Measurements from ENCODE around the gene UBE2F. TPM values are rescaled to one million over a fixed set of nuclear protein-coding genes. Genes with fewer than 3 reads are reported as not detected.
A peak's percentile ranks its signal among the peaks of the same experiment; 100 is the strongest.

Gene UBE2F
- total and polyA plus RNA-seq, 9 of the 15 experiments (the other 6 are each of a cell fraction or from before 2014, with no cell fraction given) = 18.1 to 88.1 (median 53.0) TPM

- TF ChIP-seq ARID4B (CRISPR knock-in tag; IDR thresholded peaks at IDR 0.05) = peak; percentile 36; the same call in 1 of the 2 replicates
- TF ChIP-seq VEZF1 (CRISPR knock-in tag; IDR thresholded peaks at IDR 0.05) = peak; percentile 91
- TF ChIP-seq ZFP30 (CRISPR knock-in tag; IDR thresholded peaks at IDR 0.05; ENCODE audit: borderline replicate concordance) = no peak
- no peak for TF ChIP-seq ZNF695 (CRISPR knock-in tag; IDR thresholded peaks at IDR 0.05)
- TF ChIP-seq ZNF395 (CRISPR knock-in tag; IDR thresholded peaks at IDR 0.05) = 0 out of 2 replicates have a peak, but pooled peaks have one; percentile 29
- TF ChIP-seq PURB (CRISPR knock-in tag; IDR thresholded peaks at IDR 0.05; ENCODE audit: low read depth) = no peak
- TF ChIP-seq XRCC4 (IDR thresholded peaks at IDR 0.05; ENCODE audit: extremely low read depth, insufficient read depth, insufficient read length) = no peak
- no peak for TF ChIP-seq ZZZ3 (IDR thresholded peaks at IDR 0.05)
- TF ChIP-seq FOXM1 (IDR thresholded peaks at IDR 0.05; ENCODE audit: low read depth) = no peak
- no peak for TF ChIP-seq FOXM1 (CRISPR knock-in tag; IDR thresholded peaks at IDR 0.05; ENCODE audit: low read depth)
- TF ChIP-seq SIN3A (IDR thresholded peaks at IDR 0.05; ENCODE audit: borderline replicate concordance in 2 of 2, control insufficient read depth in 1 of 2, low read depth in 2 of 2, low read length in 2 of 2) = peak in 1 of 2 experiments; percentile 63; a peak in 1 of 4 replicates
- no peak for TF ChIP-seq ZNF707 (CRISPR knock-in tag; conservative IDR thresholded peaks at IDR 0.05)
- peak; percentile 80 to 81; a peak in 3 of 4 replicates for TF ChIP-seq MAZ (CRISPR knock-in tag; conservative IDR thresholded peaks at IDR 0.05 in 1 of 2, IDR thresholded peaks at IDR 0.05 in 1 of 2)
- TF ChIP-seq ZC3H8 (IDR thresholded peaks at IDR 0.05) = no peak
- no peak for TF ChIP-seq ZNF12 (CRISPR knock-in tag; IDR thresholded peaks at IDR 0.05)
- TF ChIP-seq WHSC1 (IDR thresholded peaks at IDR 0.05; ENCODE audit: low read length) = no peak
These were observed 93.9 kb downstream of the UBE2F start, which contains the start of gene SCLY (continued) for GRCh38 chr2:238060542-238061314.

All from K562 (cell line).